ENCODE data around the gene SERINC5. TPM values are rescaled to one million over a fixed set of nuclear protein-coding genes. Genes with fewer than 3 reads are reported as not detected.
A peak's percentile ranks its signal among the peaks of the same experiment; 100 is the strongest.

SERINC5 gene
- total RNA-seq, 6 experiments from 2014 or later: 16.4 to 28.1 (median 19.9) TPM

DNA sequence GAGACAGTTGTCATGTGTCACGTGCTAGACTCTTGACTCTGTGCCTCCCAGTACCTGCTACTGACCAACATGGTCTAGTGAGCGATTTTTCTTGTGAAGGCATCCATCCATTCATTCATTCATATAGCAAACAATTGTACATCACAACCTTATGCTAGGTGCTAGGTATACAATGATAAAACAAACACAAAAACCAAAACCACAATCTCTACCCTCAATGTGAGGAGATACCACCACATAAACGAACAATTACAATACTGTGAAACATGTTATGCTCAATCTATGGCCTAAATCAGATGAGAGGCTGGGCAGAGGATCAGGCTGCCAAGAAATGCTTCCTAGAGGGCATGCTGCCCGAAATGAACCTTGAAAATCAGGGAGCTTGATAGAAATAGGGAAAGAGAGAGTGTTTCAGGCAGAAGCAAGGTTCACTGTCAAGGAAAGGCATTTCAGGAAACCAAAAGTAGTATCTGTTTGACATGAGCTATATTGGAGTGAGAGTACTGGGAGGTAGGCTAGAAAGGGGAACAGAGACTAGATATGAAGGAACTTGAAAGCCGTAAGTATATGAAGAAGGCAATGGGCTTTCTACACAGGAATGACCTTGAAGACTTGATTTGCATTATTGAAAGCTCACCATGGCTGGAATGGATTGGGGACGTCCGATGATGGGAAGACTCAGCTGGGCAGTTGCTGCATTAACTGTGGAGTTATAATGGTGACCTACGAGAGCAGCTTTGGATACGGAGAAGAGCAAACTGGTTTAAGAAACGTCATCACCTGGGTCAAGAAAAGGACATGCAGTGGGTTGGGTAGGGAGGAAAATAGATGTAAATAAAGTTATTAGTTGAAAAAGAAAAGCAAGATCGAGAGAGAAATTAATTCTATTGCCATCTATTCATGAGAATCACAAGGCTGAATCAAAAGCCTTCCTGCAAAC is 130.6 kb downstream of the SERINC5 start:
- peaks cover 26% of the 10 kb centered on the region for H3K4me1 Mint-ChIP-seq (ENCODE audit: low read depth)
- H3K4me3 Mint-ChIP-seq: peak overlapping the region; percentile 63
- TF ChIP-seq, protein P1, sequence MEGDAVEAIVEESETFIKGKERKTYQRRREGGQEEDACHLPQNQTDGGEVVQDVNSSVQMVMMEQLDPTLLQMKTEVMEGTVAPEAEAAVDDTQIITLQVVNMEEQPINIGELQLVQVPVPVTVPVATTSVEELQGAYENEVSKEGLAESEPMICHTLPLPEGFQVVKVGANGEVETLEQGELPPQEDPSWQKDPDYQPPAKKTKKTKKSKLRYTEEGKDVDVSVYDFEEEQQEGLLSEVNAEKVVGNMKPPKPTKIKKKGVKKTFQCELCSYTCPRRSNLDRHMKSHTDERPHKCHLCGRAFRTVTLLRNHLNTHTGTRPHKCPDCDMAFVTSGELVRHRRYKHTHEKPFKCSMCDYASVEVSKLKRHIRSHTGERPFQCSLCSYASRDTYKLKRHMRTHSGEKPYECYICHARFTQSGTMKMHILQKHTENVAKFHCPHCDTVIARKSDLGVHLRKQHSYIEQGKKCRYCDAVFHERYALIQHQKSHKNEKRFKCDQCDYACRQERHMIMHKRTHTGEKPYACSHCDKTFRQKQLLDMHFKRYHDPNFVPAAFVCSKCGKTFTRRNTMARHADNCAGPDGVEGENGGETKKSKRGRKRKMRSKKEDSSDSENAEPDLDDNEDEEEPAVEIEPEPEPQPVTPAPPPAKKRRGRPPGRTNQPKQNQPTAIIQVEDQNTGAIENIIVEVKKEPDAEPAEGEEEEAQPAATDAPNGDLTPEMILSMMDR (IDR thresholded peaks at IDR 0.05): no peak
- H3K27ac Mint-ChIP-seq: peak overlapping the region; percentile 92
- no peaks in the 10 kb centered on the region for H3K36me3 Mint-ChIP-seq (ENCODE audit: low read depth)
- no peaks in the 10 kb centered on the region for H3K9me3 Mint-ChIP-seq
- DNase-seq: no peak
- H3K27me3 Mint-ChIP-seq (ENCODE audit: insufficient read depth): peaks cover 3% of the 10 kb centered on the region; the same call in 1 of the 2 replicates

DNA sequence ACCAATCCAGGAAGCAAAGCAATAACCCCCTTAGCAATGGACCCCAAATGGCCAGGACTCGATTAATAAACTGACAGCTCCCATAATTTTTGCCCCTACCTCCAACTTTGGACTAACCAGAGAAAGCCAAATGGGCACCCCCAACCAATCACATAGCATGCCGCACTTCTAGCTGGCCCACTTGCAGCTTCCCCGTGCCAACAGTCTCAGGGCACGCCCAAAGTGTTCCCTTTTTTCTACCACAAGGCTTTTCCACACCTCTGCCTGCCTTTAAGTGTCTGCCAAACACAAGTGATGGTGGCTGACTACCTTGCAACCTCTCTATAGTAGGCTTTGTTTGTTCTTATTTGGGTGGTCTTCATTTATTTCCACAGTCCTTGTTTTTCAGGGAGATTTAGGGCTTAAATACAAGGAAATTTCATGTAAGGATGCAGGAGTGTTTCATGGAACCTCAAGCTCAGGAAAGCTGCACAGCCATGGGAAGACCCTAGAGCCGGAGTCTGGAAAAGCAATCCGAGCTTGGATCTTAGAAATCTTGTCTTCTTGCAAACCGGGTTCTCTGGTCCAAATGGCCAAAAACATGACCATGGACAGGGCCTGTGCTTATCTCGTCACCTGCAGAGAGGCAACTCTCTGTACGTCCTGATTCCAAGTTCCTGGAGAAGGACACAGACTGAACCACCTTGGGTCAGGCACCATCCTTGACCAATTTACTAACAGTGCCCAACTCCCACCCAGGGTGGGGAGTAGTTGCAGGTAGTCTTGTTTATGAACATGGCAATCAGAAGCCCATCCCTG is 131.5 kb downstream of the SERINC5 start:
- Mint-ChIP-seq H3K4me1 (ENCODE audit: low read depth) (peaks cover 26% of the 10 kb centered on the region), H3K27me3 (ENCODE audit: insufficient read depth) (peaks cover 3% of the 10 kb centered on the region; the same call in 1 of the 2 replicates), H3K36me3 (ENCODE audit: low read depth) (no peaks in the 10 kb centered on the region), H3K9me3 (no peaks in the 10 kb centered on the region), H3K4me3 (no peak overlapping the region), H3K27ac (no peak overlapping the region)
- TF ChIP-seq, protein P1 (IDR thresholded peaks at IDR 0.05): no peak
- no peak for DNase-seq

DNA sequence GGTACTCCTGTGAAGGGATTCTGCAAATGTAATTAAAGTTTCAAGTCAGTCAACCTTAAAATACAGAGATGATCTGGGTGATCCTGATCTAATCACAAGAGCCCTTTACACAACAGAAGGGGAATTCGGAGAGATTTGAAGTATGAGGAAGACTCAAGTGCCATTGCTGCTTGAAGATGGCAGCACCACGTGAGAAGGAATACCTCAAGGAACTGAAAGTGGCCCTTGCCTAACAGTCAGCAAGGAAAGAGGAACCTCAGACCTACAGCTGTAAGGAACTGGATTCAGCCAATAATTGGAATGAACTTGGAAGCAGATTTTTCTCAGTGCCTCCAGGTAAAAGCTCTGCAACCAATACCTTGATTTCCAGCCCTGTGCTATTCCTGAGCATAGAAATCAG is 133.3 kb downstream of the SERINC5 start:
- peaks cover 18% of the 10 kb centered on the region for H3K4me1 Mint-ChIP-seq (ENCODE audit: low read depth)
- no peak overlapping the region for H3K27ac Mint-ChIP-seq
- H3K36me3 Mint-ChIP-seq (ENCODE audit: low read depth): no peaks in the 10 kb centered on the region
- TF ChIP-seq, protein P1 (IDR thresholded peaks at IDR 0.05): no peak
- no peak for DNase-seq
- H3K4me3 Mint-ChIP-seq: no peak overlapping the region
- H3K9me3 Mint-ChIP-seq: peaks cover 3% of the 10 kb centered on the region; the same call in 1 of the 2 replicates
- peaks cover 3% of the 10 kb centered on the region; the same call in 1 of the 2 replicates for H3K27me3 Mint-ChIP-seq (ENCODE audit: insufficient read depth)

DNA sequence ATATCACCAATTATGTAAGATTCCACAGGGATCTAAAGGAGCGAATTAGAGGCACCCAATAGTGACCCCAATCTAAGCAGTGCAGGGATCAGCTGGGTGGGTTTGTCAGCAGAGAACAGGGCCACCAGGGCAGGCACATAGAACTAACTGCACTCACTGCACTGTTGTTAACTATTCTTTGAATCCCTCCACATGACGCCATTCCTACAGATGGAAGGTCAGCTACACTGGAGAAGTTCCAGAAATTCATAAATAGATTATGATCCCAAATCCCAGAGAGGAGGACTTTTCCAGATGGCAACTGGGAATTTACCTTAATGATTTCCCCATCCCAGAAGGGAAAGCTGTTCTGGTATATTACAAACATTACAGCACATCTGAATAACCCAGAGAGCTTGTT is 136.5 kb downstream of the SERINC5 start:
- Mint-ChIP-seq H3K36me3 (ENCODE audit: low read depth) (no peaks in the 10 kb centered on the region), H3K4me3 (no peak overlapping the region), H3K9me3 (peaks cover 6% of the 10 kb centered on the region; the same call in 1 of the 2 replicates), H3K4me1 (ENCODE audit: low read depth) (no peaks in the 10 kb centered on the region), H3K27ac (no peak overlapping the region), H3K27me3 (ENCODE audit: insufficient read depth) (peaks cover 3% of the 10 kb centered on the region; the same call in 1 of the 2 replicates)
- no peak for DNase-seq
- TF ChIP-seq, protein P1 (IDR thresholded peaks at IDR 0.05): no peak

DNA sequence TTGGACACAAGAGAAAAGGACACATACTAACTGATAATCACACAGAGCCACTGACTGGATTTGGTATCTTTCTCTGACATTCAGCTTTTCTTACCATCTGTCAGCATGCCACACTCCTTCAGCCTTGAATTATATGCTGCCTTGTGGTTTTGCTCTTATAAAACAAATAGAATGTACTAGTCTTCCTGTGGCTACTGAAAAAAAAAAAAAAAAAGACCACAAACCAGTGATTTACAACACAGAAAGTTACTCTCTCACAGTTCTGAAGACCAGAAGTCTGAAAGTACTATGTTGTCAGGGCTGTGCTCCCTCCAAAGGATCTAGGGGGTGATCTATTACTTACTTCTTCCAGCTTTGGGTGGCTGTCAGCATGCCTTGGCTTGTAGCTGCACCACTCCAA is 138.4 kb downstream of the SERINC5 start:
- TF ChIP-seq, protein P1 (IDR thresholded peaks at IDR 0.05): no peak
- Mint-ChIP-seq H3K27me3 (ENCODE audit: insufficient read depth) (peaks cover 3% of the 10 kb centered on the region), H3K36me3 (ENCODE audit: low read depth) (no peaks in the 10 kb centered on the region), H3K27ac (no peak overlapping the region), H3K9me3 (peaks cover 6% of the 10 kb centered on the region; the same call in 1 of the 2 replicates), H3K4me1 (ENCODE audit: low read depth) (no peaks in the 10 kb centered on the region), H3K4me3 (no peak overlapping the region)
- DNase-seq: no peak
